NCI-H1417 (cell line): ENCODE data around the gene KLF12.

ENCODE experiments used
- DNase-seq, 3 experiments: peaks; one replicate each; lab custom pipeline; 2025; lab: John Stamatoyannopoulos, UW

KLF12 gene

GRCh38 chr13:74135326-74136083 is 1.3 kb upstream of the KLF12 start:
- peak; percentile 90 to 98 (median 97) for DNase-seq

GRCh38 chr13:74134777-74135325 is 647 bp upstream of the KLF12 start:
- DNase-seq = peak; percentile 82 to 98 (median 97)

- DNase-seq = peak; percentile 87 to 96 (median 94)
These were observed 475 bp downstream of the KLF12 start for GRCh38 chr13:74133657-74134201.

GRCh38 chr13:74132776-74133656 is 1.2 kb downstream of the KLF12 start:
- peak; percentile 51 to 75 (median 69) for DNase-seq

- peak in 1 of 3 experiments; percentile 47 for DNase-seq
These were observed 1.9 kb downstream of the KLF12 start for GRCh38 chr13:74132152-74132775.

GRCh38 chr13:74131227-74131626 is 3.0 kb downstream of the KLF12 start:
- DNase-seq = peak in 1 of 3 experiments; percentile 20

GRCh38 chr13:74129500-74130191 is 4.6 kb downstream of the KLF12 start:
- DNase-seq = peak in 1 of 3 experiments; percentile 33

GRCh38 chr13:74128156-74128767 is 5.9 kb downstream of the KLF12 start:
- DNase-seq = no peak

GRCh38 chr13:74118328-74118727 is 15.9 kb downstream of the KLF12 start:
- no peak for DNase-seq

GRCh38 chr13:74117207-74117705 is 16.9 kb downstream of the KLF12 start:
- DNase-seq = no peak

- DNase-seq = no peak
These were observed 19.1 kb downstream of the KLF12 start for GRCh38 chr13:74115133-74115532.

- no peak for DNase-seq
These were observed 19.6 kb downstream of the KLF12 start for GRCh38 chr13:74114641-74115040.

GRCh38 chr13:74114202-74114601 is 20.0 kb downstream of the KLF12 start:
- DNase-seq = no peak

GRCh38 chr13:74111901-74112824 is 22.0 kb downstream of the KLF12 start:
- no peak for DNase-seq

GRCh38 chr13:74111399-74111798 is 22.8 kb downstream of the KLF12 start:
- DNase-seq = no peak

- no peak for DNase-seq
These were observed 24.2 kb downstream of the KLF12 start for GRCh38 chr13:74110053-74110452.

- DNase-seq = no peak
These were observed 26.6 kb downstream of the KLF12 start for GRCh38 chr13:74107598-74107997.

GRCh38 chr13:74105871-74106270 is 28.3 kb downstream of the KLF12 start:
- DNase-seq = no peak

- peak in 2 of 3 experiments; percentile 41 to 56 for DNase-seq
These were observed 29.4 kb downstream of the KLF12 start for GRCh38 chr13:74104661-74105275.
